WTC11 (cell line): ENCODE results near the gene SERGEF.

Experiments
- CREB1 ChIP-seq: sonication (generic); formaldehyde crosslinking; IDR thresholded peaks from 2 replicates; pipeline ENCODE4 v1.8.0; 2023; ENCODE audit warnings: mild to moderate bottlenecking, missing genetic modification reagents
- ESRRA ChIP-seq: sonication (generic); formaldehyde crosslinking; IDR thresholded peaks from 2 replicates; pipeline ENCODE4 v1.8.1; 2022; ENCODE audit warnings: mild to moderate bottlenecking, missing genetic modification reagents, borderline replicate concordance
- NFYB ChIP-seq: sonication (generic); formaldehyde crosslinking; conservative IDR thresholded peaks from 2 replicates; pipeline ENCODE4 v1.8.0; 2022; ENCODE audit warnings: low read depth, missing genetic modification reagents
- NR1H2 ChIP-seq: sonication (generic); formaldehyde crosslinking; IDR thresholded peaks from 2 replicates; pipeline ENCODE4 v1.9.0; 2021; ENCODE audit warnings: mild to moderate bottlenecking, moderate library complexity, missing genetic modification reagents
- TF ChIP-seq, protein P1 (sequence below): fragments of 200-600 bp; IDR thresholded peaks from 2 replicates; pipeline ENCODE4 v1.8.0; 2022; ENCODE audit warnings: antibody characterized with exemption
- TF ChIP-seq, protein P2 (sequence below): sonication (generic); formaldehyde crosslinking; conservative IDR thresholded peaks from 2 replicates; pipeline ENCODE4 v1.8.1; 2022; ENCODE audit warnings: mild to moderate bottlenecking, missing genetic modification reagents

DNA sequence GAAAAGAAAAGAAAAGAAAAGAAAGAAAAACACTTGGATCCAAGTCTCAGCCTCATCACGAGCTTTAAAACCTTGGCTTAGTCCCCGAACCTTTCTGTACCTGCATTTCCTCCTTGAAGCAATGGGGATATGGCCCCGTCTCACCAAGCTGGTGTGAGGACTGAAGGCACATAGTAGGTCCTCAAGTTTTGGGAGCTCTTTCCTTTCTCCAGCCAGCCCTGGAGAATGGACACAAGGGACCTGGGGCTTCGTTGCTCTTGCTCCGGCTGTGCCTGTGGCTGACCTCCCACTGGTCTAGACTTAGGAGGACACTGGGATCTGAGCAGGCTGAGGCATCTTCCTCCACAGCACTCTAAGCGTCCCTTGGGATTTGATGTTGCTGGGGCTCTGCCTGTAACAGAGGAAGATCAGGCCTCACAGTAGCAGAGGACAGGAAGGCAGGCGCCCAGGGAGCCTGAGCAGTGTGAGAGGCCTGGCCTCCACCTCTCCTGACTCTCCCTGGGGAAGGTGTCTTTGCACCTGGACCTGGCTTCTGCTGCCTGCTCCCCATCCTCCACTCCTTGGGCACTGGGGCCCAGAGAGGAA, 245.5 kb downstream of the SERGEF start:
- TF ChIP-seq NR1H2 (CRISPR knock-in tag) = no peak
- TF ChIP-seq, protein P1, sequence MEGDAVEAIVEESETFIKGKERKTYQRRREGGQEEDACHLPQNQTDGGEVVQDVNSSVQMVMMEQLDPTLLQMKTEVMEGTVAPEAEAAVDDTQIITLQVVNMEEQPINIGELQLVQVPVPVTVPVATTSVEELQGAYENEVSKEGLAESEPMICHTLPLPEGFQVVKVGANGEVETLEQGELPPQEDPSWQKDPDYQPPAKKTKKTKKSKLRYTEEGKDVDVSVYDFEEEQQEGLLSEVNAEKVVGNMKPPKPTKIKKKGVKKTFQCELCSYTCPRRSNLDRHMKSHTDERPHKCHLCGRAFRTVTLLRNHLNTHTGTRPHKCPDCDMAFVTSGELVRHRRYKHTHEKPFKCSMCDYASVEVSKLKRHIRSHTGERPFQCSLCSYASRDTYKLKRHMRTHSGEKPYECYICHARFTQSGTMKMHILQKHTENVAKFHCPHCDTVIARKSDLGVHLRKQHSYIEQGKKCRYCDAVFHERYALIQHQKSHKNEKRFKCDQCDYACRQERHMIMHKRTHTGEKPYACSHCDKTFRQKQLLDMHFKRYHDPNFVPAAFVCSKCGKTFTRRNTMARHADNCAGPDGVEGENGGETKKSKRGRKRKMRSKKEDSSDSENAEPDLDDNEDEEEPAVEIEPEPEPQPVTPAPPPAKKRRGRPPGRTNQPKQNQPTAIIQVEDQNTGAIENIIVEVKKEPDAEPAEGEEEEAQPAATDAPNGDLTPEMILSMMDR = no peak
- TF ChIP-seq, protein P2, sequence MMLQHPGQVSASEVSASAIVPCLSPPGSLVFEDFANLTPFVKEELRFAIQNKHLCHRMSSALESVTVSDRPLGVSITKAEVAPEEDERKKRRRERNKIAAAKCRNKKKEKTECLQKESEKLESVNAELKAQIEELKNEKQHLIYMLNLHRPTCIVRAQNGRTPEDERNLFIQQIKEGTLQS = no peak
- TF ChIP-seq NFYB (CRISPR knock-in tag) = no peak
- TF ChIP-seq CREB1 (CRISPR knock-in tag) = no peak
- no peak for TF ChIP-seq ESRRA (CRISPR knock-in tag)
